Endothelial cell of umbilical vein (primary cell): Measurements from ENCODE around the gene SMARCD2. TPM values are rescaled to one million over a fixed set of nuclear protein-coding genes. Genes with fewer than 3 reads are reported as not detected.

ENCODE experiments used
- BruUV-seq: library from RNA; stranded (reverse); fragments of 400-500 nt; replicated peaks from 2 replicates; lab custom pipeline; 2021; lab: Mats Ljungman, UMichigan
- CTCF ChIA-PET: fragments of 300-600, 350-600 bp; sonication (Branson Sonifier 250); formaldehyde crosslinking; loops from one replicate; lab custom pipeline; 2021; ENCODE audit warnings: antibody characterized with exemption, inconsistent platforms; lab: Charles Lee
- POLR2A ChIA-PET: fragments of 300-600, 350-600 bp; sonication (Branson Sonifier 250); formaldehyde crosslinking; loops from one replicate; lab custom pipeline; 2021; ENCODE audit warnings: antibody characterized with exemption, inconsistent platforms; lab: Charles Lee
- DNase-seq: peaks from one replicate; pipeline ENCODE4 v3.0.0-alpha.2; 2011; ENCODE audit warnings: low read depth, low spot score
- FAIRE-seq: peaks from 2 replicates; lab custom pipeline; 2011; peaks lifted over from hg19 to GRCh38; lab: Jason Lieb, UNC
- H2AFZ ChIP-seq: 2 replicates; pipeline ENCODE4 v1.6.0; 2012; ENCODE audit warnings: low read depth, low read length, control low read depth, inconsistent platforms
- H3K27ac ChIP-seq: 2 replicates; pipeline ENCODE4 v1.5.1; 2011; ENCODE audit warnings: low read depth, mild to moderate bottlenecking, control low read depth, low read length, moderate library complexity; ENCODE audit not compliant: insufficient read depth
- H3K27me3 ChIP-seq, 2 experiments: 2 replicates each; pipeline versions ENCODE4 v1.6.0 to v1.6.1; 2011; ENCODE audit warnings: low read length in 2 of 2, mixed read lengths in 1 of 2; ENCODE audit not compliant: control insufficient read depth in 2 of 2, insufficient read depth in 2 of 2
- H3K36me3 ChIP-seq, 2 experiments: 2 replicates in 1 of 2; 3 replicates in 1 of 2; pipeline ENCODE4 v1.5.1; 2011; ENCODE audit warnings: low read length in 2 of 2, mild to moderate bottlenecking in 1 of 2, moderate library complexity in 1 of 2; ENCODE audit not compliant: control insufficient read depth in 2 of 2, insufficient read depth in 2 of 2; ENCODE audit errors: extremely low read depth in 1 of 2
- H3K4me1 ChIP-seq: 3 replicates; pipeline ENCODE4 v1.5.1; 2011; ENCODE audit warnings: mild to moderate bottlenecking, low read length; ENCODE audit not compliant: control insufficient read depth, insufficient read depth; ENCODE audit errors: extremely low read depth
- H3K4me2 ChIP-seq: 2 replicates; pipeline ENCODE4 v1.6.1; 2011; ENCODE audit warnings: low read length, control low read depth, mixed read lengths; ENCODE audit not compliant: insufficient read depth
- H3K4me3 ChIP-seq, 3 experiments: fragments of 200-600 bp in 1 of 3; sonication (generic), shearing (Covaris generic) in 1 of 3; replicated peaks in 1 of 3; 2 replicates each; pipeline ENCODE4 v1.5.1; 2011 to 2016; ENCODE audit warnings: control low read depth in 3 of 3, low read length in 3 of 3, mild to moderate bottlenecking in 2 of 3, inconsistent platforms in 1 of 3, low read depth in 1 of 3, moderate library complexity in 1 of 3; ENCODE audit not compliant: insufficient read depth in 1 of 3
- H3K79me2 ChIP-seq: 2 replicates; pipeline ENCODE4 v1.6.0; 2012; ENCODE audit warnings: low read length, inconsistent platforms; ENCODE audit not compliant: control insufficient read depth, insufficient read depth
- H3K9ac ChIP-seq: replicated peaks from 2 replicates; pipeline ENCODE3; 2011; ENCODE audit warnings: low read length, control low read depth; ENCODE audit not compliant: insufficient read depth; ENCODE audit errors: extremely low read depth
- H3K9me1 ChIP-seq: replicated peaks from 3 replicates; pipeline ENCODE4 v1.6.0; 2011; ENCODE audit warnings: mild to moderate bottlenecking, low read length; ENCODE audit not compliant: control insufficient read depth, insufficient read depth; ENCODE audit errors: extremely low read depth
- H3K9me3 ChIP-seq: replicated peaks from 2 replicates; pipeline ENCODE4 v1.5.1; 2012; ENCODE audit warnings: low read length, inconsistent platforms; ENCODE audit not compliant: control insufficient read depth, insufficient read depth
- H4K20me1 ChIP-seq: replicated peaks from 2 replicates; pipeline ENCODE3; 2011; ENCODE audit warnings: mild to moderate bottlenecking, low read length; ENCODE audit not compliant: control insufficient read depth, insufficient read depth; ENCODE audit errors: extremely low read depth
- CTCF ChIP-seq, 2 donors: IDR thresholded peaks; 1 replicate in 1 of 2; 2 replicates in 1 of 2; pipeline ENCODE4 v1.5.1; 2011; ENCODE audit warnings: low read length in 2 of 2, mild to moderate bottlenecking in 2 of 2, moderate library complexity in 2 of 2, control low read depth in 1 of 2, inconsistent platforms in 1 of 2, low read depth in 1 of 2; ENCODE audit not compliant: insufficient read depth in 1 of 2; ENCODE audit errors: extremely low read depth in 1 of 2
- EZH2 ChIP-seq: IDR thresholded peaks from 2 replicates; pipeline ENCODE4 v1.6.1; 2012; ENCODE audit warnings: borderline replicate concordance, low read depth, mild to moderate bottlenecking, moderate library complexity, low read length, inconsistent platforms; ENCODE audit not compliant: severe bottlenecking
- FOS ChIP-seq: IDR thresholded peaks from 2 replicates; pipeline ENCODE4 v1.6.1; 2011; ENCODE audit warnings: mild to moderate bottlenecking, low read length, moderate library complexity, borderline replicate concordance; ENCODE audit not compliant: insufficient read depth
- GATA2 ChIP-seq: IDR thresholded peaks from 2 replicates; pipeline ENCODE4 v1.7.0; 2011; ENCODE audit warnings: low read depth, mild to moderate bottlenecking, moderate library complexity, mixed read lengths, low read length; ENCODE audit not compliant: insufficient read length, insufficient read depth
- JUN ChIP-seq: IDR thresholded peaks from 2 replicates; pipeline ENCODE4 v1.6.1; 2011; ENCODE audit warnings: borderline replicate concordance, low read depth; ENCODE audit not compliant: insufficient read length, insufficient read depth
- MAX ChIP-seq: IDR thresholded peaks from 2 replicates; pipeline ENCODE4 v1.6.1; 2011; ENCODE audit not compliant: insufficient read depth, insufficient read length
- MYC ChIP-seq: IDR thresholded peaks from one replicate; pipeline ENCODE4 v1.6.1; 2011; ENCODE audit warnings: mild to moderate bottlenecking, low read depth, low read length
- POLR2A ChIP-seq: IDR thresholded peaks from 2 replicates; pipeline ENCODE4 v1.6.1; 2012; ENCODE audit warnings: low read depth, mild to moderate bottlenecking, control low read depth, low read length
- POLR2AphosphoS5 ChIP-seq: IDR thresholded peaks from 2 replicates; pipeline ENCODE4 v1.6.1; 2012; ENCODE audit warnings: low read depth, mild to moderate bottlenecking, control low read depth, low read length, moderate library complexity; ENCODE audit not compliant: insufficient read depth
- dilution Hi-C: fragments of 300-500 bp; cut with MboI; formaldehyde crosslinking; loops from one replicate; pipeline ENCODE4 v1.15.0; 2019; ENCODE audit warnings: low sequenced_read_pairs; ENCODE audit not compliant: extremely low pct_ligation_motif_present
- intact Hi-C: fragments of 100-400 bp; cut with micrococcal nuclease; formaldehyde crosslinking; loops from one replicate; pipeline ENCODE4 v1.10.0; 2022
- polyA plus RNA-seq, 4 experiments: library from polyadenylated mRNA; depleted of rRNA in 3 of 4; stranded (reverse) in 3 of 4; unstranded in 1 of 4; fragments of >200 nt; gene quantifications; 2 replicates each; pipeline versions ENCODE4 v1.2.1 to v1.2.3, GENCODE V29; 2011 to 2012; ENCODE audit warnings: missing spikeins in 1 of 4
- total RNA-seq: library from RNA; stranded (reverse); gene quantifications from 2 replicates; pipeline ENCODE4 v1.2.3, GENCODE V29; 2021

SMARCD2 gene
- total and polyA plus RNA-seq, 2 donors (not counting 3 experiments of a cell fraction or from before 2014, with no cell fraction given): 51.2 to 55.7 TPM

- H3K9me1 ChIP-seq: no peaks in the 10 kb centered on the region
- H3K9ac ChIP-seq: no peak overlapping the region
- no peak for TF ChIP-seq MYC
- TF ChIP-seq JUN: no peak
- no peak for TF ChIP-seq CTCF (IDR thresholded peaks at IDR 0.05; ENCODE audit: extremely low read depth in 1 of 2, insufficient read depth in 1 of 2, low read depth in 1 of 2, low read length in 2 of 2)
- TF ChIP-seq GATA2: no peak
- TF ChIP-seq MAX: no peak
- TF ChIP-seq POLR2A: no peak
- TF ChIP-seq EZH2: no peak
- no peak for TF ChIP-seq FOS
- TF ChIP-seq POLR2AphosphoS5: no peak
- peaks cover 43% of the 10 kb centered on the region for H3K79me2 ChIP-seq
- peak overlapping the region in 1 of 3 experiments; percentile 77 for H3K4me3 ChIP-seq
- H3K4me1 ChIP-seq: peaks cover 24% of the 10 kb centered on the region
- H3K4me2 ChIP-seq: peak overlapping the region; percentile 84
- no peaks in the 10 kb centered on the region for H3K27me3 ChIP-seq
- TSS peak; percentile 13 for BruUV-seq
- H4K20me1 ChIP-seq: no peaks in the 10 kb centered on the region
- DNase-seq (no peak), FAIRE-seq (no peak)
- ChIA-PET CTCF (interaction anchor here (1.1 to 2.0 kb wide), 4 partner anchors 8 to 25 kb away, joined by 3 to 5 read pairs (median 4); partner anchors contain the start of gene PSMC5), POLR2A (no interaction called here)
- dilution Hi-C loops: no loop called here
- H3K9me3 ChIP-seq: no peaks in the 10 kb centered on the region
- H3K27ac ChIP-seq: no peak overlapping the region
- peaks cover 0 to 2% of the 10 kb centered on the region in 2 experiments for H3K36me3 ChIP-seq
- intact Hi-C loops: loop anchor here (1.0 kb wide), 1 partner anchor 13 kb away; the partner anchor contains the start of genes FTSJ3 and PSMC5
- H2AFZ ChIP-seq: no peak overlapping the region
Observed at GRCh38 chr17:63840591-63841349, 1.7 kb downstream of the SMARCD2 start.
